ENCODE measurements around the gene RALB.

DNA sequence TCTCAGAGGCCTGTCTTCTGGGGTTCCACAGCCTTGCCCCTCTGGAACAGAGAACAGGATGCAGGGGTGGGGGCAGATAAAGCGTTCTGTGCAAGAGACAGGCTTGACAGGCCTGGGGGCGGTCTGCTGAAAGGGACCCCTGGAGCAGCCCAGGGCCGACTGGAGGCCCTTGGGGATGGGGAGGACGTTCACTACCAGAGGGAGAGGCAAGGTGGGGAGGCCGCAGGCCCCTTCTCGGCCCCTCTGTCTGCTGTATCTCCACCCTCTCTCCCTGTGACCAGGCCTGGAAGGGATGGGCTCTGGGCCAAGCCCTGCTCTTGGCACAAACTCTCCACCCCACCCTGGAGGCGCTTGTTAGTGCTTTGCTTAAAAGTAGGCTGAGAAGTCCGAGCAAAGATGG, 66.0 kb downstream of the RALB start:
- TF ChIP-seq, protein P1, sequence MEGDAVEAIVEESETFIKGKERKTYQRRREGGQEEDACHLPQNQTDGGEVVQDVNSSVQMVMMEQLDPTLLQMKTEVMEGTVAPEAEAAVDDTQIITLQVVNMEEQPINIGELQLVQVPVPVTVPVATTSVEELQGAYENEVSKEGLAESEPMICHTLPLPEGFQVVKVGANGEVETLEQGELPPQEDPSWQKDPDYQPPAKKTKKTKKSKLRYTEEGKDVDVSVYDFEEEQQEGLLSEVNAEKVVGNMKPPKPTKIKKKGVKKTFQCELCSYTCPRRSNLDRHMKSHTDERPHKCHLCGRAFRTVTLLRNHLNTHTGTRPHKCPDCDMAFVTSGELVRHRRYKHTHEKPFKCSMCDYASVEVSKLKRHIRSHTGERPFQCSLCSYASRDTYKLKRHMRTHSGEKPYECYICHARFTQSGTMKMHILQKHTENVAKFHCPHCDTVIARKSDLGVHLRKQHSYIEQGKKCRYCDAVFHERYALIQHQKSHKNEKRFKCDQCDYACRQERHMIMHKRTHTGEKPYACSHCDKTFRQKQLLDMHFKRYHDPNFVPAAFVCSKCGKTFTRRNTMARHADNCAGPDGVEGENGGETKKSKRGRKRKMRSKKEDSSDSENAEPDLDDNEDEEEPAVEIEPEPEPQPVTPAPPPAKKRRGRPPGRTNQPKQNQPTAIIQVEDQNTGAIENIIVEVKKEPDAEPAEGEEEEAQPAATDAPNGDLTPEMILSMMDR (IDR thresholded peaks at IDR 0.05), result no peak
- no peak for TF ChIP-seq POLR2A (IDR thresholded peaks at IDR 0.05; ENCODE audit: low read depth)

Data from esophagus muscularis mucosa (tissue), 3 donors.